HepG2 (cell line): ENCODE measurements around the gene CASZ1.

ENCODE experiments used
- EZH2 ChIP-seq: conservative IDR thresholded peaks from 2 replicates; pipeline ENCODE4 v1.6.1; 2012; ENCODE audit warnings: mild to moderate bottlenecking, low read depth, low read length, moderate library complexity
- KMT2A ChIP-seq: sonication (generic); formaldehyde crosslinking; IDR thresholded peaks from 2 replicates; pipeline ENCODE4 v1.4.0; 2020; ENCODE audit warnings: missing genetic modification reagents
- MEIS2 ChIP-seq: sonication (generic); formaldehyde crosslinking; IDR thresholded peaks from 2 replicates; pipeline ENCODE4 v1.9.0; 2021; ENCODE audit warnings: mild to moderate bottlenecking, missing genetic modification reagents
- NR3C1 ChIP-seq: sonication (generic); formaldehyde crosslinking; IDR thresholded peaks from 2 replicates; pipeline ENCODE4 v1.4.0; 2020; ENCODE audit warnings: missing genetic modification reagents
- RFX5 ChIP-seq: IDR thresholded peaks from 2 replicates; pipeline ENCODE4 v1.6.1; 2011; ENCODE audit warnings: low read depth, low read length, improper control_type of control experiment
- SAP130 ChIP-seq: IDR thresholded peaks from 2 replicates; pipeline ENCODE4 v1.6.1; 2016; ENCODE audit warnings: low read depth
- SMC3 ChIP-seq: IDR thresholded peaks from 2 replicates; pipeline ENCODE4 v1.6.1; 2011; ENCODE audit warnings: low read length, improper control_type of control experiment
- ZNF138 ChIP-seq: sonication (generic); formaldehyde crosslinking; IDR thresholded peaks from 2 replicates; pipeline ENCODE4 v1.5.0; 2020; ENCODE audit warnings: mild to moderate bottlenecking, low read depth, missing genetic modification reagents
- TF ChIP-seq, protein P1 (sequence below): sonication (generic); formaldehyde crosslinking; IDR thresholded peaks from 2 replicates; pipeline ENCODE4 v1.5.0; 2020; ENCODE audit warnings: mild to moderate bottlenecking, missing genetic modification reagents, moderate library complexity
- TF ChIP-seq, protein P2 (sequence below): IDR thresholded peaks from 2 replicates; pipeline ENCODE4 v1.6.1; 2012; ENCODE audit warnings: inconsistent platforms
- TF ChIP-seq, protein P3 (sequence below), 2 experiments: IDR thresholded peaks; 2 replicates each; pipeline ENCODE4 v1.6.1; 2011 to 2012; ENCODE audit warnings: low read length in 2 of 2, borderline replicate concordance in 1 of 2, low read depth in 1 of 2, mild to moderate bottlenecking in 1 of 2, moderate library complexity in 1 of 2
- TF ChIP-seq, protein P4 (sequence below): sonication (generic); formaldehyde crosslinking; IDR thresholded peaks from 2 replicates; pipeline ENCODE4 v1.8.1; 2023; ENCODE audit warnings: missing genetic modification reagents, inconsistent platforms, borderline replicate concordance

DNA sequence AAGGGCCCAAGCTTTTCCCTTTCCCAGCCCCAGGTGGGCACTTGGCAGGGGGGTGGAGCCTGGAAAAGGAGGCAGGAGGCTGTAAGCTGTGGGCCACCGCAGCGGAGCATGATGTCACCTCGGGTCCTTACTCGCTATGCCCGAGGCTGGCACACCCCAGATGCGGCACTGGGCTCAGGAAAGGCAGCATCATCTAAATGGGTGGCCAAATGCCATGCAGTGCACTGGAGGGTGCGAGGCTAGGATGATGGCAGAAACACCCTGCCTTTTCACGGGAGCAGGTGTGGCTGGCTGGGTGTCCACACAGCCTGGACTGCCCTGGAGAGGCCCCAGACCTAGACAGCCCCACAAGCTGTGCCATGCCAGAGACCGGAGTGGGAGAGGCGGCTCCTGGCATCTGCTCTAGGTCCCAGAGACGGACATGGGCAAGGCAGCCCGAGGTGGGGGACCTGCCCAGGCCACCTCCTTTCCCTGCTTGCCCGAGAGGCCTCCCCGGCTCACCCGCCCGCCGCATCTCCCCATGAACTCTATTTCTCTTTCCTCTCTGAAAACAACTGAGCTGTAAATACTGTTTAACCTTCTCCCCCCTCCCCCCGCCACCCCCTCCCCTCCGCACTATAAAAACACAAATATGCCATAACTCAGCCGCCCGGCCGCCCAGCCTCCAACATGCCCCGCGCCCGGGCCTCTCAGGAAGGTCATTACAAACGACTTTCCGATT, 124.7 kb downstream of the CASZ1 start:
- TF ChIP-seq, protein P1, sequence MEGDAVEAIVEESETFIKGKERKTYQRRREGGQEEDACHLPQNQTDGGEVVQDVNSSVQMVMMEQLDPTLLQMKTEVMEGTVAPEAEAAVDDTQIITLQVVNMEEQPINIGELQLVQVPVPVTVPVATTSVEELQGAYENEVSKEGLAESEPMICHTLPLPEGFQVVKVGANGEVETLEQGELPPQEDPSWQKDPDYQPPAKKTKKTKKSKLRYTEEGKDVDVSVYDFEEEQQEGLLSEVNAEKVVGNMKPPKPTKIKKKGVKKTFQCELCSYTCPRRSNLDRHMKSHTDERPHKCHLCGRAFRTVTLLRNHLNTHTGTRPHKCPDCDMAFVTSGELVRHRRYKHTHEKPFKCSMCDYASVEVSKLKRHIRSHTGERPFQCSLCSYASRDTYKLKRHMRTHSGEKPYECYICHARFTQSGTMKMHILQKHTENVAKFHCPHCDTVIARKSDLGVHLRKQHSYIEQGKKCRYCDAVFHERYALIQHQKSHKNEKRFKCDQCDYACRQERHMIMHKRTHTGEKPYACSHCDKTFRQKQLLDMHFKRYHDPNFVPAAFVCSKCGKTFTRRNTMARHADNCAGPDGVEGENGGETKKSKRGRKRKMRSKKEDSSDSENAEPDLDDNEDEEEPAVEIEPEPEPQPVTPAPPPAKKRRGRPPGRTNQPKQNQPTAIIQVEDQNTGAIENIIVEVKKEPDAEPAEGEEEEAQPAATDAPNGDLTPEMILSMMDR: no peak
- no peak for TF ChIP-seq EZH2
- no peak for TF ChIP-seq KMT2A (CRISPR knock-in tag)
- TF ChIP-seq, protein P2, sequence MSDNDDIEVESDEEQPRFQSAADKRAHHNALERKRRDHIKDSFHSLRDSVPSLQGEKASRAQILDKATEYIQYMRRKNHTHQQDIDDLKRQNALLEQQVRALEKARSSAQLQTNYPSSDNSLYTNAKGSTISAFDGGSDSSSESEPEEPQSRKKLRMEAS: no peak
- TF ChIP-seq SMC3: no peak
- TF ChIP-seq, protein P3, sequence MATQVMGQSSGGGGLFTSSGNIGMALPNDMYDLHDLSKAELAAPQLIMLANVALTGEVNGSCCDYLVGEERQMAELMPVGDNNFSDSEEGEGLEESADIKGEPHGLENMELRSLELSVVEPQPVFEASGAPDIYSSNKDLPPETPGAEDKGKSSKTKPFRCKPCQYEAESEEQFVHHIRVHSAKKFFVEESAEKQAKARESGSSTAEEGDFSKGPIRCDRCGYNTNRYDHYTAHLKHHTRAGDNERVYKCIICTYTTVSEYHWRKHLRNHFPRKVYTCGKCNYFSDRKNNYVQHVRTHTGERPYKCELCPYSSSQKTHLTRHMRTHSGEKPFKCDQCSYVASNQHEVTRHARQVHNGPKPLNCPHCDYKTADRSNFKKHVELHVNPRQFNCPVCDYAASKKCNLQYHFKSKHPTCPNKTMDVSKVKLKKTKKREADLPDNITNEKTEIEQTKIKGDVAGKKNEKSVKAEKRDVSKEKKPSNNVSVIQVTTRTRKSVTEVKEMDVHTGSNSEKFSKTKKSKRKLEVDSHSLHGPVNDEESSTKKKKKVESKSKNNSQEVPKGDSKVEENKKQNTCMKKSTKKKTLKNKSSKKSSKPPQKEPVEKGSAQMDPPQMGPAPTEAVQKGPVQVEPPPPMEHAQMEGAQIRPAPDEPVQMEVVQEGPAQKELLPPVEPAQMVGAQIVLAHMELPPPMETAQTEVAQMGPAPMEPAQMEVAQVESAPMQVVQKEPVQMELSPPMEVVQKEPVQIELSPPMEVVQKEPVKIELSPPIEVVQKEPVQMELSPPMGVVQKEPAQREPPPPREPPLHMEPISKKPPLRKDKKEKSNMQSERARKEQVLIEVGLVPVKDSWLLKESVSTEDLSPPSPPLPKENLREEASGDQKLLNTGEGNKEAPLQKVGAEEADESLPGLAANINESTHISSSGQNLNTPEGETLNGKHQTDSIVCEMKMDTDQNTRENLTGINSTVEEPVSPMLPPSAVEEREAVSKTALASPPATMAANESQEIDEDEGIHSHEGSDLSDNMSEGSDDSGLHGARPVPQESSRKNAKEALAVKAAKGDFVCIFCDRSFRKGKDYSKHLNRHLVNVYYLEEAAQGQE (IDR thresholded peaks at IDR 0.05; ENCODE audit: borderline replicate concordance in 1 of 2, low read depth in 1 of 2, low read length in 2 of 2): no peak
- no peak for TF ChIP-seq NR3C1 (CRISPR knock-in tag)
- no peak for TF ChIP-seq ZNF138
- TF ChIP-seq RFX5: no peak
- TF ChIP-seq MEIS2 (CRISPR knock-in tag): no peak
- TF ChIP-seq, protein P4, sequence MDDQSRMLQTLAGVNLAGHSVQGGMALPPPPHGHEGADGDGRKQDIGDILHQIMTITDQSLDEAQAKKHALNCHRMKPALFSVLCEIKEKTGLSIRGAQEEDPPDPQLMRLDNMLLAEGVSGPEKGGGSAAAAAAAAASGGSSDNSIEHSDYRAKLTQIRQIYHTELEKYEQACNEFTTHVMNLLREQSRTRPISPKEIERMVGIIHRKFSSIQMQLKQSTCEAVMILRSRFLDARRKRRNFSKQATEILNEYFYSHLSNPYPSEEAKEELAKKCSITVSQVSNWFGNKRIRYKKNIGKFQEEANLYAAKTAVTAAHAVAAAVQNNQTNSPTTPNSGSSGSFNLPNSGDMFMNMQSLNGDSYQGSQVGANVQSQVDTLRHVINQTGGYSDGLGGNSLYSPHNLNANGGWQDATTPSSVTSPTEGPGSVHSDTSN (CRISPR knock-in tag): no peak
- TF ChIP-seq SAP130 (CRISPR knock-in tag): no peak
